Neural cell (in vitro differentiated cells): ENCODE results near the gene F5.

Source experiments
- CTCF ChIP-seq: fragments of 450-650 bp; IDR thresholded peaks from 2 replicates; pipeline ENCODE4 v1.5.1; 2014; ENCODE audit warnings: antibody characterized with exemption, mild to moderate bottlenecking, moderate library complexity; ENCODE audit not compliant: poor library complexity, severe bottlenecking
- EP300 ChIP-seq: fragments of 450-650 bp; conservative IDR thresholded peaks from 2 replicates; pipeline ENCODE4 v1.6.1; 2014; ENCODE audit warnings: antibody characterized with exemption, mild to moderate bottlenecking, moderate library complexity; ENCODE audit not compliant: poor library complexity, severe bottlenecking
- EZH2 ChIP-seq: fragments of 200-600, 300-800 bp; shearing (Covaris generic), sonication (generic); IDR thresholded peaks from 2 replicates; pipeline ENCODE4 v1.6.1; 2014; ENCODE audit warnings: antibody characterized with exemption, low read length, borderline replicate concordance, mild to moderate bottlenecking; ENCODE audit not compliant: insufficient read depth, poor library complexity, severe bottlenecking
- MXI1 ChIP-seq: fragments of 450-650 bp; conservative IDR thresholded peaks from 2 replicates; pipeline ENCODE4 v1.6.1; 2014; ENCODE audit warnings: antibody characterized with exemption, mild to moderate bottlenecking; ENCODE audit not compliant: poor library complexity, severe bottlenecking
- RAD21 ChIP-seq: fragments of 450-650 bp; conservative IDR thresholded peaks from 2 replicates; pipeline ENCODE4 v1.6.1; 2014; ENCODE audit warnings: antibody characterized with exemption, mild to moderate bottlenecking, moderate library complexity
- TAF1 ChIP-seq: IDR thresholded peaks from 2 replicates; pipeline ENCODE4 v1.6.1; 2012; ENCODE audit warnings: low read depth

- TF ChIP-seq CTCF (no peak), MXI1 (no peak), RAD21 (no peak), EZH2 (no peak), EP300 (no peak), TAF1 (no peak)
Measured at GRCh38 chr1:169588785-169589485, 2.7 kb upstream of the F5 start.
